Stimulated activated CD8-positive, alpha-beta memory T cell treated with anti-CD3 and anti-CD28 coated beads, Interleukin-15, amount 100 ng/mL, for 4 hours (primary cell): ENCODE results near the gene CMTM7.

ENCODE experiments used
- DNase-seq, 2 donors: peaks; one replicate each; pipeline ENCODE4 v3.0.0-alpha.2; 2020; ENCODE audit warnings: low read depth in 2 of 2

The CMTM7 gene

DNA sequence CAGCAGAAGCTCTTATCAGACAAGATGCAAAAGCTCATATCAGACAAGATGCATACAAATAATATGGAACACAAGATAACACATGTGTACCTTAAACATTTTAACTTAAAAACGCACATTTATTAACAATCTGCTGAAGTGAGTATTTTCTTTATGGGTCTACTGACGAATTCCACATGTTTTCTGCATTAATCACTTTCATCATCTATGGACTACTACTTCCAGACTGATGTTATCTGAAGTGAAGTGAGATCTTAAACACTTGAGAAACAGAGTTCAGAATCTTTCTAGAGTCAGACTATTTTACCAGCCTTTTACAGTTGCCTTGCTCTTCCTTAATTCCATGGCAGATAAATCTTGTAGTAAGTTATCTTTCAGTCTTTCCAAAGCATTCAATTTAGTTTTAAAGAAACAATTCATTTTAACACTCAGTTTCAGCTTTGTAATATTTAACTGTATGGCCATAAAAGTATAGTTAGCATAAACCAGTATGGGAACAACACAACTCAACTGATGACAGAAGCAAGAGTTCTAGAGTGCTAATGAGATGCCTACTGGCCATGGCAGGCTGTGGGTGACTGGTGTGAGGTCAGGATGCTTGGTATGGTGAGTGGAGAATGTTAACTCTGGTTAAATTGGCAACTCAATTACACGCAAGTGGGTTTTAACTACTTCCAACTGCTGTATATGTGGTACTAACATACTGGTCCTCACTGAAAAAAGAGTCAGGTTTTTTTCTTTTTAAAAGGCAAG, 101.2 kb downstream of the CMTM7 start:
- no peak for DNase-seq

DNA sequence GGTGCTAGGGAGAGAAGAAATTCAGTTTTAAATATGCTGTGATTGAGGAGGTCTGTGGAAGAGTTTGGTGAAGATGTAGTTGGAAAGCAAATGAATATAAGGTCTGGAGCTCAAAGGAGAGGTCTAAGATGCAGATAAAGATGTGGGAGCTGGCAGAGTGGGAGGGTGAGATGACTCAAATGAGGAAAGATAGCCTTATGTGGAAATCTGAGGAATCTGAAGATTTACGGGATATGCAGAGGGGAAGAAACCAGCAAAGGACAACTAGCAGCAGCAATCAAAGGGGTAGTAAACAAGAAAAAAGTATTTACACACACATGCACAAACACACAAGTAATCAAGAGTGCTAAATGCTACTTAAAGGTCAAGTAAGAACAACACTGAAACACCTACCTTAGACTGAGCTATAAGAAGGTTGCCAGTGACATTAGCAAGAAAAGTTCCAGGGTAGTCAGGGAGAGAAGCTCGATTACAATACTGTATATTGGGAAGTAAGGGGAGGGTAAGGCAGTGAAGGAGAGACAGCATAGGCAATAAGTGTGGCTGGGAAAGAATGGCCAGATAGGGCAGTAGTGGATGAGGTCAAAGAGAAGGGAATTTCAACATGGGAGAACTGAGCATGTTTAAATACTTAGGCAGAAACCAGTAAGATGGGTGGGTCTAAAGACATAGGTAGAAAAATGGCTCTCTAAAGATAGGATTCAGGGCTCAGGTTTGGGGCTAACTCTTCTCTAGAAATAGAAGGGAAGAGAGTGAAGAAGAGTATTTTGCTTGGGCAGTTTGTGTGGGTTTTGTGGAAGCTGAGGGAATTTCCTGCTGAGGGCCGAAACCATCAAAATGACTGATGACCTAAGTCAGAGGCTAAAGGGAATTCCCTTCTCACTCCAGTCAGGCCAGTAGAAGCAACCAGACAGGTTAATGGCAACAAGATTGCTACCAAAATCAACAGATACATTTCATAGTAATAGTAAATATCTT, 102.1 kb downstream of the CMTM7 start:
- DNase-seq = no peak

DNA sequence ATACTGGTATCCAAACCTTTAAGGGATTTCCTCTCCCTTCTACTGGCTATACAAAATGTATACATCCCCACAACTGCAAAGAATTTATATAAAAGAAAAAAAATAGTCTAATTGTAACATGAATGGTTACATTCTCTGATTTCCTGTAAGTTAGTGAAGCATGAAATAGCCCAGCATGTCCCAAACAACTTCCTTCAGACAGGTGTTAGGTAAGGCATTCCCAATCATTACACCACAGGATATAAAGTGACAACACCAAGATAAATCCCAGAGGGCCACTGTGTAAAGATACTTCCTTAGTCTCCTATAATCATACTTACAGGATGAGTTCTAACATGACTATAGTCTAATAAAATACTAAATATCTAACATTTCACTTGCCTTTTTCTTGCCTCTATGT, 103.4 kb downstream of the CMTM7 start:
- DNase-seq = no peak

DNA sequence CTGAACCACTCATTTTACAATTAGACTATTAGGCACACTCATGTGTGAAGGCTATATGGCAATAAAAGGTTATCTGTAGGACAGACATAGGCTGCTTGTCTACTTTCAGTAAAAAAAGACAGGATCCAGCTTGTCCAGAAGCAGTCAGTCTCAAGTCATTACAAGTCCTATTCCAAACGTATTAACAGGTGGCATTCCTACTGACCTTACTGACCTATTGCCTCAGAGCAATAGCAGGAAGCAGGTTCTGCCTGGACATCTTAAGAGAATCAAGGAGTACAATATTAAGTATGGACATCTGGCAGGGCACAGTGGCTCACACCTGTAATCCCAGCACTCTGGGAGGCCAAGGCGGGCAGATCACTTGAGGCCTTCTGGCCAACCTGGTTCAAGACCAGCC, 104.0 kb downstream of the CMTM7 start:
- DNase-seq = no peak

DNA sequence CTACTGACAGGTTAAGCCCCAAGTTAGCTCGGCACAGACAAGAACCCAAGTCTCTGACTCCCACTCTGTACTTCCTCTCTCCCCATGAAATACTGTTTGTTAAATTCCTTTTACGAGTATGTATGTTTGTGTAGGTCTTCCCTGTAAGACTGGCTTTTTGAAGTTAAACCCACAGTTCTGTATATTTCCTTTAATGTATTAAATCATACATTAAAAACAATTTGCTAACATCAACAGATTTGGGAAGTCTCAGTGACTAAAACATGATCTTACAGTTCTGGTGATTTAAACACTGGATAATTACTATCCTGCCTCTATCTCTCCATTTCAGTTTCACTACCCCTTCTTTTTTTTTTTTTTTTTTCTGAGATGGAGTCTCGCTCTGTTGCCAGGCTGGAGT, 106.6 kb downstream of the CMTM7 start:
- DNase-seq = no peak

DNA sequence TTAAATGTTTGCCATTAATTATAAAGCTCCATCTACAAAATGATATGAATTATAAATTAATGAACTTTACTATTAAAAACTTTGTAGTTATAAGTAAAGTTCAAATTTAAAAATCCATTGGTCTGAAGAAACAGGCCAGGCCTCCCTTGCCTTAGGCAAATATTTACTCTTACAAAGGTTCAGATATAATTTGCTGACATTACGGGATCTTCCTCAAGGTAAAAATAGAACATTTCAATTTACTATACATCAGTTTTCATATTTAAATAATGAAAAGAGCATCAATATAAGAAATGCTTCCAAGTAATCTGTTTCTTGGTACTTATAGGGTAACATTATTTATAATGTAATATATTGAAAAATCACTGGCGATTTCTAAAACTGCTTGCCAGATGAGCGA, 107.3 kb downstream of the CMTM7 start:
- no peak for DNase-seq

DNA sequence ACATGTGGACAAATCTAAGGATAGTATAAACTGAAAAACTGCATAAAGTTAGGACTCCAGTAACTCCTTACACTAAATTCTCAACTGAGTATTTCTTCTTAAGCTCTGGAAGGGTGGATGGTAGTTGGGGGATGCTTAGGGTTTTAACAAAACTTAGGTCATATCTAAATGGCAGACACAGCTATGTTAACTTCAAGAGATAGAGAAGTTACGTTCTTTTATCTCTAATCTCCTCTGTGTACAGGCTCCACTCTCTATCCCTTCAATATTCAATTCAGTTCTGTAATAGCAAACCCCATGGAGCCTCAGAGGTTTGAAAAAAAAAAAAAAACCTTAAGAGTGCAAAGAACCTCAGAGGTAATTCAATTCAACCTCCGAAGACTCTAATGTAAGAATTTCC, 107.9 kb downstream of the CMTM7 start:
- DNase-seq = no peak

DNA sequence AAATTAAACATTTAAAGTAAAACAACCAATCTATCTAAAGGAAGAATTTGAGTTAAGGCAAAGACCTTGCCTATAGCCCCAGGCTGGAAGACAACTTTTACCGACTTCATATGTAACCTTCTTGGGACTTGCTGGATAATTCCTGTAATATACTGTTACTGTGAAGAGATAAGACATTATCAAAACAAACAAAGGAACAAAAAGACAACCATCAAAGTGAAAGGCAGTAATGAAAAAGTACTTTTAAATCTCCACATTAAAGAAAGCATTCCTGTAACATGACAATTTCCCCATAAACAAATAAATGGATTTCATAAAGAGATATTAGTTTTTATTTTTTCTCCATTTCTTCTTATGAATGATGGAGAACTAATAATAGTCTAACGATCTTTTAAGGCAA, 108.6 kb downstream of the CMTM7 start:
- DNase-seq = no peak

DNA sequence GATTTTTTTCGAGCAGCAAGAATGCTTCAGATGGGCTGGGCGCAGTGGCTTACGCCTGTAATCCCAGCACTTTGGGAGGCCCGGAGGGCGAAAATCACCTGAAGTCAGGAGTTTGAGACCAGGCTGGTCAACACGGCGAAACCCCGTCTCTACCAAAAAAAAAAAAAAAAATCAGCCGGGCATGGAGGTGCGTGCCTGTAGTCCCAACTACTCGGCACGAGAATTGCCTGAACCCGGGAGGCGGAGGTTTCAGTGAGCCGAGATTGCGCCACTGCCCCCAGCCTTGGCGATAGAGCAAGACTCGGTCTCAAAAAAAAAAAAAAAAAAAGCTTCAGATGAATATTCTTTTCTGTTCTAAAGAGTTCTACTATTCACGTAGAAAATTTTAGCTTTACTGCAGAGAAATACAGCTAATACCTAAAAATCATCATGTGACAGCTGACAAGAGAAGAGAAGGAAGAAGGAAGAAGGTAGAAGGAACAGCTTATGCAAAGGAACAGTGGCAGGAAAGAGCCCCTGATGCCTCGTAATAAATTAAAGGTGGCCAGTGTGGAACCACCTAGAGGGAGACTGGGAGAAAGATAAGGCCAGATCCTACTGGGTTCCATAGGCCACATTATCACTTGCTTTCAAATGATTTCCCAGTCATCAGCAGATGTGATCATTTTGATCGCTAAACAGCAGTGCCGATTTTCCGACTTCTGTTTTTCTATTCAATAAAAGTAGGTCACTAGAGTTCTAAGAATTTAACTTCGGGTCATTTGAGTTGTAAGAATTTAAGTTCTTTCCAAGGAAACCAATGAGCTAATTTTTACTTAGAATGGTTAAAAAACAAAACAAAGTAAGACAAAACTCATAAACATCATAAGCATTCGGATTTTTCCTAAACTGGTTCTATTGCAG, 109.5 kb downstream of the CMTM7 start:
- DNase-seq = no peak

DNA sequence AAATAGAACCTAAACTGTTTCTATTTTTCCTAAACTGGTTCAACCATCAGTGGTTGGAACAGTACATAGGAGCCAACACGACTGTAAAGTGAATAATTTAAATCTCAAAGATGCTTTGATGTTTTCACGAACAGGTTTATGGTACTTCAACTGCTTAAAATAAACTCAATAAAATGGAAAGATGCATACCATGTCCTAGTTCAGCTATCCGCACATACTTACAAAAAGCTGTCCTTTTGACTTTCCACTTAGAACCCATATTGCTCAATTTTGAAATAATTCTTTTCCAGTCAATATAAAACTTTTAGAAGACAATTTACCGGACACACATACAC, 110.1 kb downstream of the CMTM7 start:
- no peak for DNase-seq

DNA sequence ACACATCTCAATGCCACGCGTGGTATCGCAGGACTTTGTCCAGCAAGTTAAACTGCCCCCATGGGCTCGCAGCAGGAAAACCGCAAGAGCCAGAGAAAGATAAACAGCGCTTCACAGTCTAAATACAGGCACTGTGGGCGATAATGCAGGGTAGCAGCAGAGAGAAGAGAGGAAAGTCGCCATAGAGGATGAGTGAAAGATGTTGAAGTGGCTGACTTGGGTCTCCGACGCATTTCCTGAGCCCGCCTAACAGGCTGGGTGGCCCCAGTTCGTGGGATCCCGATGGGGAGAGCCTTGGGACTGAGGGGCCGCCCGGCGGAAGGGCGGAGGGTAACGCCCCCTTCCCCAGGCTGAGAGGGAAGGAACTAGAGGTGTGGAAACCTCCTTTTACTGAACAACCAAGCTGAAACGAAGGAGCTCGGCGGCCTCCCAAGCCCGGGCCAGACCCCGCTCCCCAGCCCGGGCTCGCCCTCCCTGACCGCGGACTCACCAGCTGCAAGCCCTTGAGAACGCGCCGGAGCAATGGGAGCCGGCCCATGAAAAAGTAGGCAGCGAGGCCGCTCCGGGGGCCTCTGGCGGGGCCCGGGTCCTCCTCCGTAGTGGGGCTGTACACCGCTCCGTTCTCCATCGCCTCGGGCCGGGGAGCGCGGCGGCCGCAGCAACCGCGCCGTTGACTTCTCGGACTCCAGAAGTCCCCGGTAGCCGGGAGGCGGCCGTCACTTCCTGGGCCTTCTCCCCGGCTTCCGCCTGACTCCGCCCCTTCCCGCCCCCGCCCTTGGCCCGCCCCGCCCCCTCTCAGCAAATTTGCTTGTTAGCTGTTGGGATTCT, 110.7 kb downstream of the CMTM7 start, which contains the start of gene CMTM6:
TSS of gene CMTM6 (minus strand) at position 735 of the 828 bp plus-strand sequence. CDS start at position 628, 107 bp downstream.
- DNase-seq = peak; percentile 16 to 53

DNA sequence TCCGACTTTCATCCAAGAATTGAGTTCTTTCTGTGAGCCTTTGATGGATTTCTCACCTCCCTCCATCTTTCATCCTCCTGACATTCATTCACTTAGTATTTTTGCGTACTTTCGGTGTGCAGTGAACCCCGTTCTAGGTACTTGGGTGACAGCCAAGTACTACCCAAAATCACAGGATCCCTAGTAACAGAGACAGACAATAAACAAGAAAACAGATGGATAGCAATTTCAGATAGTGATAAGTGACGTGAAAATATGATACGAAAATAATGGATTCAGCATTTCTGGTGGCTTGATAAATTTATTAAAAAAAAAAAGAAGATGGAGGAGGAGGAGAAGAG, 111.3 kb downstream of the CMTM7 start:
- DNase-seq = no peak
